Aorta (tissue), 5 donors: ENCODE data around the gene CXCL17. TPM values are rescaled to one million over a fixed set of nuclear protein-coding genes. Genes with fewer than 3 reads are reported as not detected.
"Not testable (repeated sequence)": the region's sequence is repeated elsewhere in the genome, so short reads cannot be mapped to it uniquely, and the experiment has no call there.

ENCODE experiments used
- ATAC-seq: fragments of 200-7000 bp; cut with Tn5 transposase; one replicate; pipeline ENCODE4 v1.9.1; 2022; ENCODE audit warnings: moderate library complexity; ENCODE audit not compliant: low FRiP score
- DNase-seq, 2 donors: peaks; one replicate each; pipeline ENCODE4 v3.0.0-alpha.2; 2020
- H3K27ac ChIP-seq, 2 donors: one replicate each; pipeline ENCODE4 v1.5.1; 2013; ENCODE audit warnings: low read length in 2 of 2, mild to moderate bottlenecking in 2 of 2, moderate library complexity in 2 of 2, control low read depth in 1 of 2, inconsistent platforms in 1 of 2, low read depth in 1 of 2
- H3K27me3 ChIP-seq, 2 donors: one replicate each; pipeline ENCODE4 v1.6.1; 2013; ENCODE audit warnings: control low read depth in 1 of 2, low read length in 1 of 2, mild to moderate bottlenecking in 1 of 2, moderate library complexity in 1 of 2; ENCODE audit not compliant: insufficient read depth in 2 of 2, control insufficient read depth in 1 of 2
- H3K36me3 ChIP-seq, 2 donors: one replicate each; pipeline ENCODE4 v1.6.1; 2013; ENCODE audit warnings: control low read depth in 1 of 2, low read length in 1 of 2, mild to moderate bottlenecking in 1 of 2; ENCODE audit not compliant: insufficient read depth in 2 of 2, control insufficient read depth in 1 of 2
- H3K4me1 ChIP-seq, 2 donors: one replicate each; pipeline ENCODE4 v1.6.1; 2013; ENCODE audit warnings: low read length in 2 of 2, control low read depth in 1 of 2, mild to moderate bottlenecking in 1 of 2, moderate library complexity in 1 of 2; ENCODE audit not compliant: insufficient read depth in 2 of 2, control insufficient read depth in 1 of 2
- H3K4me3 ChIP-seq, 2 donors: one replicate each; pipeline ENCODE4 v1.5.1; 2013; ENCODE audit warnings: low read length in 2 of 2, control low read depth in 1 of 2, mild to moderate bottlenecking in 1 of 2
- H3K9me3 ChIP-seq: one replicate; pipeline ENCODE4 v1.6.1; 2013; ENCODE audit warnings: mild to moderate bottlenecking, low read length; ENCODE audit not compliant: control insufficient read depth
- WGBS, 2 donors: extraction: QIAGEN DNeasy Blood & Tissue Kit; methylation state at CpG; one replicate each; pipeline ENCODE4 v1.1.7; 2013; 5-methylcytosine and 5-hydroxymethylcytosine counted together
- intact Hi-C, 2 donors: fragments of 100-400 bp; cut with DNase I; formaldehyde crosslinking; loops; one replicate each; pipeline versions ENCODE4 v1.14.2 to v1.15.0; 2022
- polyA plus RNA-seq, 2 donors: library from polyadenylated mRNA; stranded (reverse); fragments of 200-250 nt; gene quantifications; one replicate each; pipeline ENCODE4 v1.2.3, GENCODE V29; 2013
- total RNA-seq, 2 donors: library from RNA; stranded (reverse); fragmentation: NEBNext Ultra II Directional; extraction: Animal tissue kit (Norgen Biotek cat#: 25700); gene quantifications; one replicate each; pipeline ENCODE4 v1.2.1, GENCODE V29; 2021
- donor health status: healthy with polysubstance abuse.
- donor health status: Bipolar disorder and iron deficiency.
- donor health status: DM: no; HTN: no; CAD: no.
- donor health status: DM: no; HTN: no; CAD: no.
- donor health status: DM: yes; HTN: yes; CAD: no.

Gene CXCL17
- total and polyA plus RNA-seq, 4 donors: 0.08 to 0.38 TPM; not detected in 2

DNA sequence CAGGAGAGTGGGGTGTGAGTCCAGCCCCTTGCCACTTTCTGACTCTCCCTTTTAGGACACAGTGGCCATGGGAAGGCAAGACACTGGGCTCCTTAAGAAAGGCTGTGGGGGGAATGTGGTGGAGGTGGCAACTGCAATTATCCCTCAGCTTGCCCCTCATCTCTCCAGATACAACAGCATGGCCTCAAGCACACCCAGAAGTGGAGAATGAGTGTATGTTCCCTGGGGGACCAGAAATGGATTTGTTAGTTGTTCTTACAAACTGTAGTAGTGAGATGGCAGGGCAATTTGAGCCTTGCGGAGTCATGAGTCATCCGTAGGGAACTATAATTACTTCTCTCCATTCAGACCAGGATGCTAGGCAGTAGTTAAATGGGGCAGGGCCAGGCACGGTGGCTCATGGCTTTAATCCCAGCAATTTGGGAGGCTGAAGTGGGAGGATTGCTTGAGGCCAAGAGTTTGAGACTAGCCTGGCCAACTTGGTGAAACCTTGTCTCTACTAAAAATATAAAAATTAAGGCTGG lies 25.6 kb upstream of the CXCL17 start:
- no peaks in the 10 kb centered on the region for H3K36me3 ChIP-seq
- H3K9me3 ChIP-seq: no peaks in the 10 kb centered on the region
- H3K27ac ChIP-seq: no peak overlapping the region
- DNase-seq: no peak
- no peaks in the 10 kb centered on the region for H3K27me3 ChIP-seq
- WGBS, 2 donors: 29 to 35% methylated on average over 3 of the region's 3 CpGs
- intact Hi-C loops: no loop called here
- ATAC-seq: no peak
- H3K4me3 ChIP-seq: no peak overlapping the region
- peaks cover 0 to 1% of the 10 kb centered on the region in 2 donors for H3K4me1 ChIP-seq

DNA sequence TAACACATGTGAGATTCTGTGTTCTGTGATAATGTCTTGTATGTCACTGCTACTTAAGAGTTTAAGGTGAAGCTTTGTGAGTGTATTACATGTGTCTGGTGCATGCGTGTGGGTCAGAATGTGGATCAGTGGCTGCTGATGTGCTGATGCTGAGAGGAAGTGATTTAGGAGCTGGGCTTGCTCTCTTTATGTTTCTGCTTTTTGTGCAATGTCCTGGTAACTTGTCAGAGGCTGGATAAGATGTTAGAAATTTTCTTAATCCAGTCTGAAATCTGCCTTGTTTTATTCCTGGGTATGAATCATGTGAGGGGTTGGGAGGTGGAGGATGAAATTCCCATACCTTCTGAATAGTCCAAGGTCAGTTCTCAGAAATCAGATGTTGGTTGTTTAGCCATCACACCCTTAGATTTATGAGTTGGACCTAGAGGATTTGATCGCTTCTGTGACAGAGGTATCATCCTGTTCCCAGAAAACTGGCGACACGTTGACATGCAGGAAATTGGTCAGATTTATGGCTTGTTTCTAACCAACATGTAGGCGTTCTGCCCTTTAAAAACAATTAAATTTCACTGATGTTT lies 24.5 kb upstream of the CXCL17 start:
- Histone ChIP-seq H3K27me3 (no peaks in the 10 kb centered on the region), H3K36me3 (no peaks in the 10 kb centered on the region), H3K9me3 (no peaks in the 10 kb centered on the region), H3K4me3 (no peak overlapping the region), H3K4me1 (peaks cover 0 to 1% of the 10 kb centered on the region in 2 donors), H3K27ac (no peak overlapping the region)
- ATAC-seq (no peak), DNase-seq (no peak)
- intact Hi-C loops: no loop called here
- 32 to 36% methylated on average over 5 of the region's 5 CpGs for WGBS, 2 donors

GRCh38 chr19:42466521-42467182 lies 23.9 kb upstream of the CXCL17 start:
- H3K9me3 ChIP-seq: no peaks in the 10 kb centered on the region
- no peak overlapping the region for H3K27ac ChIP-seq
- WGBS, 2 donors: 56 to 58% methylated on average over 5 of the region's 5 CpGs
- intact Hi-C loops: no loop called here
- ATAC-seq (no peak), DNase-seq (no peak)
- no peaks in the 10 kb centered on the region for H3K36me3 ChIP-seq
- no peaks in the 10 kb centered on the region for H3K27me3 ChIP-seq
- peaks cover 0 to 1% of the 10 kb centered on the region in 2 donors for H3K4me1 ChIP-seq
- H3K4me3 ChIP-seq: no peak overlapping the region

GRCh38 chr19:42465827-42466280 lies 23.1 kb upstream of the CXCL17 start:
- 79 to 83% methylated on average over 5 of the region's 5 CpGs for WGBS, 2 donors
- Histone ChIP-seq H3K4me3 (no peak overlapping the region), H3K36me3 (no peaks in the 10 kb centered on the region), H3K27me3 (no peaks in the 10 kb centered on the region), H3K9me3 (no peaks in the 10 kb centered on the region), H3K27ac (no peak overlapping the region), H3K4me1 (peaks cover 0 to 1% of the 10 kb centered on the region in 2 donors)
- no peak for ATAC-seq
- intact Hi-C loops: no loop called here
- no peak for DNase-seq

- Histone ChIP-seq H3K4me3 (no peak overlapping the region), H3K36me3 (no peaks in the 10 kb centered on the region), H3K4me1 (no peaks in the 10 kb centered on the region), H3K27ac (no peak overlapping the region), H3K9me3 (no peaks in the 10 kb centered on the region), H3K27me3 (no peaks in the 10 kb centered on the region)
- 83 to 86% methylated on average over 4 of the region's 4 CpGs for WGBS, 2 donors
- intact Hi-C loops: no loop called here
- DNase-seq: no peak
- no peak for ATAC-seq
Measured at GRCh38 chr19:42461700-42462324, 19.1 kb upstream of the CXCL17 start.

DNA sequence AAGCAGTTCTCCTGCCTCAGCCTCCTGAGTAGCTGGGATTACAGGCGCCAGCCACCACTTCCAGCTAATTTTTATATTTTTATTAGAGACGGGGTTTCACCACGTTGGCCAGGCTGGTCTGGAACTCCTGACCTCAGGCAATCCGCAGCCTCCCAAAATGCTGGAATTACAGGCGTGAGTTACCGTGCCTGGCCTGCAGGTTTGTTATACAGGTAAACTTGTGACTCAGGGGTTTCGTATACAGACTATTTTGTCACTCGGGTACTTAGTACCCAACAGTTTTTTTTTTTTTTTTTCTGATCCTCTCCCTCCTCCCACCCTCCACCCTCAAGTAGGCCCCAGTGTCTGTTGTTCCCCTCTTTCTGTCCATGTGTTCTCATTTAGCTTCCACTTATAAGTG lies 18.5 kb upstream of the CXCL17 start:
- H3K27me3 ChIP-seq, H3K27ac ChIP-seq, DNase-seq, H3K36me3 ChIP-seq, ATAC-seq, H3K4me3 ChIP-seq, H3K9me3 ChIP-seq, intact Hi-C loops, H3K4me1 ChIP-seq: not testable (repeated sequence)
- WGBS, 2 donors: 85 to 89% methylated on average over 8 of the region's 8 CpGs

- Histone ChIP-seq H3K4me3 (no peak overlapping the region), H3K36me3 (no peaks in the 10 kb centered on the region), H3K27ac (no peak overlapping the region), H3K27me3 (no peaks in the 10 kb centered on the region), H3K4me1 (no peaks in the 10 kb centered on the region), H3K9me3 (no peaks in the 10 kb centered on the region)
- intact Hi-C loops: no loop called here
- DNase-seq (no peak), ATAC-seq (no peak)
- WGBS, 2 donors: 82 to 89% methylated on average over 2 of the region's 2 CpGs
Measured at GRCh38 chr19:42459926-42460325, 17.2 kb upstream of the CXCL17 start.

- no peaks in the 10 kb centered on the region for H3K9me3 ChIP-seq
- 81 to 82% methylated on average over 1 of the region's 1 CpG for WGBS, 2 donors
- no peak for DNase-seq
- H3K4me1 ChIP-seq: no peaks in the 10 kb centered on the region
- no peak overlapping the region for H3K4me3 ChIP-seq
- no peak overlapping the region for H3K27ac ChIP-seq
- no peak for ATAC-seq
- H3K27me3 ChIP-seq: no peaks in the 10 kb centered on the region
- H3K36me3 ChIP-seq: no peaks in the 10 kb centered on the region
- intact Hi-C loops: no loop called here
Measured at GRCh38 chr19:42455621-42456081, 12.9 kb upstream of the CXCL17 start.
